Hepatocyte (in vitro differentiated cells): ENCODE measurements around the gene PRM2. TPM values are rescaled to one million over a fixed set of nuclear protein-coding genes. Genes with fewer than 3 reads are reported as not detected.

Experiments
- DNase-seq: peaks from one replicate; pipeline ENCODE4 v3.0.0-alpha.2; 2016; ENCODE audit warnings: low spot score
- H2AFZ ChIP-seq: fragments of 200-600 bp; sonication (generic); 2 replicates; pipeline ENCODE4 v1.6.0; 2016; ENCODE audit warnings: antibody characterized with exemption, mild to moderate bottlenecking
- H3K27ac ChIP-seq: fragments of 200-600 bp; sonication (generic); 2 replicates; pipeline ENCODE4 v1.5.1; 2016; ENCODE audit warnings: mild to moderate bottlenecking
- H3K27me3 ChIP-seq: fragments of 200-600 bp; sonication (generic); 2 replicates; pipeline ENCODE4 v1.6.1; 2016
- H3K36me3 ChIP-seq: fragments of 200-600 bp; sonication (generic); replicated peaks from 2 replicates; pipeline ENCODE4 v1.5.1; 2016; ENCODE audit warnings: low read depth; ENCODE audit not compliant: insufficient read depth
- H3K4me1 ChIP-seq: fragments of 200-600 bp; sonication (generic); 2 replicates; pipeline ENCODE4 v1.5.1; 2016; ENCODE audit warnings: mild to moderate bottlenecking, moderate library complexity; ENCODE audit not compliant: insufficient read depth
- H3K4me2 ChIP-seq: fragments of 200-600 bp; sonication (generic); 2 replicates; pipeline ENCODE4 v1.6.0; 2016
- H3K4me3 ChIP-seq: fragments of 200-600 bp; sonication (generic); 2 replicates; pipeline ENCODE4 v1.5.1; 2016; ENCODE audit warnings: mild to moderate bottlenecking
- H3K79me2 ChIP-seq: fragments of 200-600 bp; sonication (generic); 2 replicates; pipeline ENCODE4 v1.6.0; 2017; ENCODE audit warnings: mild to moderate bottlenecking
- H3K9me2 ChIP-seq: fragments of 200-600 bp; sonication (generic); replicated peaks from 2 replicates; pipeline ENCODE4 v1.6.0; 2017; ENCODE audit warnings: mild to moderate bottlenecking; ENCODE audit not compliant: insufficient read depth
- H3K9me3 ChIP-seq: fragments of 200-600 bp; sonication (generic); 2 replicates; pipeline ENCODE4 v1.5.1; 2016; ENCODE audit warnings: low read depth, mild to moderate bottlenecking
- H4K20me1 ChIP-seq: fragments of 200-600 bp; sonication (generic); 2 replicates; pipeline ENCODE4 v1.6.0; 2016; ENCODE audit warnings: mild to moderate bottlenecking; ENCODE audit not compliant: insufficient read depth, poor library complexity, severe bottlenecking
- CTCF ChIP-seq: fragments of 200-600 bp; sonication (generic); IDR thresholded peaks from 2 replicates; pipeline ENCODE4 v1.5.1; 2016; ENCODE audit warnings: antibody characterized with exemption, mild to moderate bottlenecking; ENCODE audit not compliant: poor library complexity
- EZH2 ChIP-seq: fragments of 200-600 bp; sonication (generic); IDR thresholded peaks from 2 replicates; pipeline ENCODE4 v1.6.1; 2016; ENCODE audit warnings: antibody characterized with exemption, mild to moderate bottlenecking, borderline replicate concordance
- EZH2phosphoT487 ChIP-seq: fragments of 200-600 bp; sonication (generic); IDR thresholded peaks from one replicate; pipeline ENCODE4 v1.6.1; 2018; ENCODE audit warnings: antibody characterized with exemption, mild to moderate bottlenecking, low read depth, moderate library complexity; ENCODE audit not compliant: unreplicated experiment, severe bottlenecking
- WGBS: methylation state at CpG from one replicate; pipeline ENCODE4 v1.1.6; 2016; ENCODE audit warnings: low lambda C conversion rate; ENCODE audit errors: missing lambda C conversion rate; 5-methylcytosine and 5-hydroxymethylcytosine counted together
- polyA plus RNA-seq: library from polyadenylated mRNA; unstranded; fragments of >200 nt; fragmentation: Nextera tagmentation; extraction: Ambion mirVana; gene quantifications from 2 replicates; pipeline ENCODE4 v1.2.1, GENCODE V29; 2016
- total RNA-seq: library from RNA; depleted of rRNA; stranded (reverse); fragments of >200 nt; gene quantifications from 2 replicates; pipeline ENCODE4 v1.2.3, GENCODE V29; 2014

Gene PRM2
- total and polyA plus RNA-seq, 2 experiments from 2014 or later = not detected

- no peaks in the 10 kb centered on the region for H3K9me2 ChIP-seq
- H3K27ac ChIP-seq = no peak overlapping the region
- 90% methylated on average over 12 of the region's 12 CpGs for WGBS
- H3K36me3 ChIP-seq = no peaks in the 10 kb centered on the region
- H3K4me2 ChIP-seq = no peak overlapping the region
- H2AFZ ChIP-seq = no peak overlapping the region
- DNase-seq = no peak
- H3K79me2 ChIP-seq = no peaks in the 10 kb centered on the region
- peaks cover 15% of the 10 kb centered on the region for H3K4me1 ChIP-seq
- H3K27me3 ChIP-seq = no peaks in the 10 kb centered on the region
- no peaks in the 10 kb centered on the region for H3K9me3 ChIP-seq
- no peak overlapping the region for H3K4me3 ChIP-seq
- TF ChIP-seq EZH2phosphoT487 = no peak
- no peak for TF ChIP-seq EZH2
- TF ChIP-seq CTCF = no peak
- no peaks in the 10 kb centered on the region for H4K20me1 ChIP-seq
Measured at GRCh38 chr16:11277607-11278337, 1.5 kb upstream of the PRM2 start.

GRCh38 chr16:11276896-11277593, 765 bp upstream of the PRM2 start:
- Histone ChIP-seq H4K20me1 (no peaks in the 10 kb centered on the region), H3K36me3 (no peaks in the 10 kb centered on the region), H3K9me2 (no peaks in the 10 kb centered on the region), H3K9me3 (no peaks in the 10 kb centered on the region), H3K27me3 (no peaks in the 10 kb centered on the region), H2AFZ (no peak overlapping the region), H3K27ac (no peak overlapping the region), H3K79me2 (no peaks in the 10 kb centered on the region), H3K4me1 (peaks cover 15% of the 10 kb centered on the region), H3K4me2 (no peak overlapping the region), H3K4me3 (no peak overlapping the region)
- no peak for DNase-seq
- TF ChIP-seq EZH2phosphoT487 (no peak), CTCF (no peak), EZH2 (no peak)
- 91% methylated on average over 11 of the region's 11 CpGs for WGBS

GRCh38 chr16:11274964-11275363, 1.3 kb downstream of the PRM2 start:
- TF ChIP-seq CTCF = no peak
- TF ChIP-seq EZH2phosphoT487 = no peak
- TF ChIP-seq EZH2 = no peak
- H3K9me2 ChIP-seq = no peaks in the 10 kb centered on the region
- peaks cover 15% of the 10 kb centered on the region for H3K4me1 ChIP-seq
- H3K27me3 ChIP-seq = no peaks in the 10 kb centered on the region
- no peaks in the 10 kb centered on the region for H4K20me1 ChIP-seq
- H3K36me3 ChIP-seq = no peaks in the 10 kb centered on the region
- H3K9me3 ChIP-seq = no peaks in the 10 kb centered on the region
- no peak overlapping the region for H2AFZ ChIP-seq
- H3K27ac ChIP-seq = no peak overlapping the region
- H3K4me3 ChIP-seq = no peak overlapping the region
- WGBS = 94% methylated on average over 7 of the region's 7 CpGs
- no peak overlapping the region for H3K4me2 ChIP-seq
- H3K79me2 ChIP-seq = no peaks in the 10 kb centered on the region
- no peak for DNase-seq
